HCT116 (cell line): ENCODE measurements around the gene ITPR1. TPM values are rescaled to one million over a fixed set of nuclear protein-coding genes. Genes with fewer than 3 reads are reported as not detected.

Source experiments
- ATAC-seq: fragments of 200-7000 bp; cut with Tn5 transposase; 2 replicates; pipeline ENCODE4 v1.9.1; 2020; ENCODE audit warnings: mild to moderate bottlenecking, moderate library complexity
- BruUV-seq: library from RNA; stranded (reverse); fragments of 400-500 nt; replicated peaks from 2 replicates; lab custom pipeline; 2021; lab: Mats Ljungman, UMichigan
- CTCF ChIA-PET: fragments of 300-600 bp; sonication (Branson Sonifier 250); formaldehyde crosslinking; loops from one replicate; lab custom pipeline; 2021; ENCODE audit warnings: antibody characterized with exemption; lab: Charles Lee
- POLR2A ChIA-PET: fragments of 300-600, 350-600 bp; sonication (Branson Sonifier 250); formaldehyde crosslinking; loops from one replicate; lab custom pipeline; 2021; ENCODE audit warnings: antibody characterized with exemption; lab: Charles Lee
- RAD21 ChIA-PET, 2 experiments: fragments of 300-600 bp; sonication (Branson Sonifier 250); formaldehyde crosslinking; loops; one replicate each; lab custom pipeline; 2023; ENCODE audit warnings: low total read pairs in 2 of 2; ENCODE audit not compliant: uncharacterized antibody in 2 of 2, unreplicated experiment in 2 of 2, low non-redundant PET in 1 of 2; lab: Charles Lee
- DNase-seq: peaks from one replicate; pipeline ENCODE4 v3.0.0-alpha.2; 2010; ENCODE audit warnings: low read depth, low spot score
- H2AFZ ChIP-seq: fragments of 200-600 bp; shearing (Covaris generic), sonication (generic); 2 replicates; pipeline ENCODE4 v1.6.1; 2017; ENCODE audit warnings: low read depth, mixed run types, mixed read lengths, antibody characterized with exemption, low read length; ENCODE audit not compliant: poor library complexity, severe bottlenecking
- H3K27ac ChIP-seq: 2 replicates; pipeline ENCODE4 v1.5.1; 2012; ENCODE audit warnings: low read depth, low read length
- H3K27me3 ChIP-seq: fragments of 200-600 bp; sonication (generic); 2 replicates; pipeline ENCODE4 v1.6.1; 2016; ENCODE audit warnings: mixed run types, low read length, mixed read lengths; ENCODE audit not compliant: insufficient read depth
- H3K36me3 ChIP-seq, 2 experiments: fragments of 200-500 bp in 1 of 2; fragments of 200-600 bp in 1 of 2; sonication (Bioruptor generic) in 1 of 2; sonication (generic) in 1 of 2; 2 replicates each; pipeline versions ENCODE4 v1.5.1 to v1.6.1; 2014 to 2016; ENCODE audit warnings: low read length in 2 of 2, inconsistent platforms in 1 of 2, mixed read lengths in 1 of 2, mixed run types in 1 of 2; ENCODE audit not compliant: insufficient read depth in 2 of 2, control insufficient read depth in 1 of 2
- H3K4me1 ChIP-seq, 2 experiments: fragments of 200-600 bp in 1 of 2; sonication (generic) in 1 of 2; 2 replicates each; pipeline versions ENCODE4 v1.5.1 to v1.6.1; 2012 to 2017; ENCODE audit warnings: low read length in 2 of 2, inconsistent platforms in 1 of 2, mild to moderate bottlenecking in 1 of 2, mixed read lengths in 1 of 2, mixed run types in 1 of 2, moderate library complexity in 1 of 2; ENCODE audit not compliant: insufficient read depth in 2 of 2, control insufficient read depth in 1 of 2
- H3K4me2 ChIP-seq: fragments of 200-600 bp; sonication (generic); 2 replicates; pipeline ENCODE4 v1.6.1; 2017; ENCODE audit warnings: mixed run types, low read length, mixed read lengths
- H3K4me3 ChIP-seq, 2 experiments: fragments of 200-600 bp in 1 of 2; sonication (generic) in 1 of 2; replicated peaks in 1 of 2; 2 replicates each; pipeline ENCODE4 v1.5.1; 2011 to 2016; ENCODE audit warnings: low read length in 2 of 2, control low read depth in 1 of 2, low read depth in 1 of 2, mild to moderate bottlenecking in 1 of 2, mixed read lengths in 1 of 2, mixed run types in 1 of 2
- H3K79me2 ChIP-seq: fragments of 200-600 bp; sonication (generic); 2 replicates; pipeline ENCODE4 v1.6.1; 2017; ENCODE audit warnings: mild to moderate bottlenecking, mixed run types, low read length, moderate library complexity, mixed read lengths; ENCODE audit not compliant: insufficient read depth
- H3K9ac ChIP-seq: fragments of 200-600 bp; sonication (generic); 2 replicates; pipeline ENCODE4 v1.6.1; 2016; ENCODE audit warnings: low read length, mixed read lengths
- H3K9me2 ChIP-seq: fragments of 200-600 bp; sonication (generic), shearing (Covaris generic); 2 replicates; pipeline ENCODE4 v1.6.1; 2017; ENCODE audit warnings: mixed run types, mild to moderate bottlenecking, moderate library complexity; ENCODE audit not compliant: insufficient read depth
- H3K9me3 ChIP-seq, 2 experiments: fragments of 200-500 bp in 1 of 2; fragments of 200-600 bp in 1 of 2; sonication (Bioruptor generic) in 1 of 2; sonication (generic) in 1 of 2; 2 replicates each; pipeline ENCODE4 v1.6.1; 2014 to 2017; ENCODE audit warnings: low read length in 2 of 2, mixed read lengths in 2 of 2, inconsistent platforms in 1 of 2, low read depth in 1 of 2, mild to moderate bottlenecking in 1 of 2, mixed run types in 1 of 2, moderate library complexity in 1 of 2; ENCODE audit not compliant: control insufficient read depth in 1 of 2, insufficient read depth in 1 of 2
- H4K20me1 ChIP-seq: fragments of 200-600 bp; sonication (generic), shearing (Covaris generic); 2 replicates; pipeline ENCODE4 v1.6.1; 2017; ENCODE audit warnings: mixed run types, mild to moderate bottlenecking, moderate library complexity; ENCODE audit not compliant: insufficient read depth
- ATF3 ChIP-seq: IDR thresholded peaks from 2 replicates; pipeline ENCODE4 v1.6.1; 2012
- CEBPB ChIP-seq: IDR thresholded peaks from 2 replicates; pipeline ENCODE4 v1.6.1; 2012; ENCODE audit warnings: low read depth
- CTCF ChIP-seq, 3 experiments: fragments of 200-600 bp in 1 of 3; sonication (generic) in 1 of 3; IDR thresholded peaks in 2 of 3; conservative IDR thresholded peaks in 1 of 3; 2 replicates each; pipeline ENCODE4 v1.5.1; 2012 to 2017; ENCODE audit warnings: low read depth in 2 of 3, low read length in 2 of 3, antibody characterized with exemption in 1 of 3, borderline replicate concordance in 1 of 3, control low read depth in 1 of 3, mild to moderate bottlenecking in 1 of 3, mixed read lengths in 1 of 3, mixed run types in 1 of 3, moderate library complexity in 1 of 3; ENCODE audit not compliant: insufficient read depth in 1 of 3
- EGR1 ChIP-seq: IDR thresholded peaks from 2 replicates; pipeline ENCODE4 v1.6.1; 2012; ENCODE audit warnings: low read depth
- ELF1 ChIP-seq: IDR thresholded peaks from 2 replicates; pipeline ENCODE4 v1.6.1; 2012; ENCODE audit warnings: low read depth, borderline replicate concordance
- EZH2 ChIP-seq: fragments of 200-600 bp; sonication (generic); IDR thresholded peaks from 2 replicates; pipeline ENCODE4 v1.6.1; 2017; ENCODE audit warnings: antibody characterized with exemption, mixed run types
- EZH2phosphoT487 ChIP-seq: fragments of 200-600 bp; IDR thresholded peaks from 2 replicates; pipeline ENCODE4 v1.6.1; 2018; ENCODE audit warnings: antibody characterized with exemption, borderline replicate concordance
- FOSL1 ChIP-seq: IDR thresholded peaks from 2 replicates; pipeline ENCODE4 v1.6.1; 2012; ENCODE audit warnings: low read depth
- JUND ChIP-seq: IDR thresholded peaks from 2 replicates; pipeline ENCODE4 v1.6.1; 2012
- POLR2AphosphoS5 ChIP-seq: IDR thresholded peaks from 2 replicates; pipeline ENCODE4 v1.6.1; 2011; ENCODE audit warnings: mild to moderate bottlenecking, low read depth, low read length, moderate library complexity
- RAD21 ChIP-seq: IDR thresholded peaks from 2 replicates; pipeline ENCODE4 v1.6.1; 2012; ENCODE audit warnings: low read depth, mild to moderate bottlenecking
- SRF ChIP-seq: IDR thresholded peaks from 2 replicates; pipeline ENCODE4 v1.6.1; 2012; ENCODE audit warnings: low read depth
- TCF7L2 ChIP-seq: IDR thresholded peaks from 2 replicates; pipeline ENCODE4 v1.7.0; 2011; ENCODE audit warnings: borderline replicate concordance, inconsistent platforms; ENCODE audit not compliant: insufficient read depth, insufficient read length; ENCODE audit errors: extremely low read depth
- intact Hi-C: fragments of 100-400 bp; cut with micrococcal nuclease; formaldehyde crosslinking; loops from 2 replicates; pipeline ENCODE4 v1.10.0; 2022
- total RNA-seq: library from RNA; stranded (reverse); gene quantifications from one replicate; pipeline ENCODE4 v1.2.1, GENCODE V29; 2021; ENCODE audit not compliant: unreplicated experiment

Gene ITPR1
- total RNA-seq, 1 experiment from 2014 or later = 9.2 TPM

- POLR2A ChIA-PET = no interaction called here
- CTCF ChIA-PET = no interaction called here
- H2AFZ ChIP-seq = no peak overlapping the region
- no peaks in the 10 kb centered on the region for H3K4me1 ChIP-seq
- H3K79me2 ChIP-seq = no peaks in the 10 kb centered on the region
- TF ChIP-seq FOSL1 (no peak), EZH2 (no peak), CEBPB (no peak), RAD21 (no peak), POLR2AphosphoS5 (no peak), SRF (no peak), CTCF (IDR thresholded peaks at IDR 0.05 in 2 of 3, conservative IDR thresholded peaks at IDR 0.05 in 1 of 3; ENCODE audit: borderline replicate concordance in 1 of 3, insufficient read depth in 1 of 3, low read depth in 2 of 3, low read length in 2 of 3) (no peak), JUND (no peak), EZH2phosphoT487 (no peak), ELF1 (no peak), EGR1 (no peak), TCF7L2 (no peak), ATF3 (no peak)
- H3K4me3 ChIP-seq = no peak overlapping the region
- no peaks in the 10 kb centered on the region for H3K9me3 ChIP-seq
- H3K27me3 ChIP-seq = no peaks in the 10 kb centered on the region
- RAD21 ChIA-PET = no interaction called here
- H3K9ac ChIP-seq = no peak overlapping the region
- BruUV-seq = no TSS peak
- H4K20me1 ChIP-seq = no peaks in the 10 kb centered on the region
- intact Hi-C loops = no loop called here
- no peak overlapping the region for H3K27ac ChIP-seq
- H3K4me2 ChIP-seq = no peak overlapping the region
- no peaks in the 10 kb centered on the region for H3K9me2 ChIP-seq
- no peak for ATAC-seq
- DNase-seq = no peak
- H3K36me3 ChIP-seq = no peaks in the 10 kb centered on the region
These were observed 24.6 kb downstream of the ITPR1 start for GRCh38 chr3:4517643-4518311.
